H9 (cell line): Measurements from ENCODE around the gene TMEM233. TPM values are rescaled to one million over a fixed set of nuclear protein-coding genes. Genes with fewer than 3 reads are reported as not detected.

Experiments used
- DNase-seq: peaks from one replicate; pipeline ENCODE4 v3.0.0-alpha.2; 2017
- H2AFZ ChIP-seq: one replicate; pipeline ENCODE4 v1.6.1; 2013; ENCODE audit warnings: mild to moderate bottlenecking, low read length, control low read depth, moderate library complexity
- H2AK5ac ChIP-seq: 2 replicates; pipeline ENCODE4 v1.6.1; 2013; ENCODE audit warnings: low read length, control low read depth, mixed read lengths; ENCODE audit not compliant: insufficient read length
- H2BK120ac ChIP-seq: one replicate; pipeline ENCODE4 v1.6.1; 2013; ENCODE audit warnings: low read depth, mild to moderate bottlenecking, low read length, control low read depth, inconsistent platforms; ENCODE audit not compliant: poor library complexity, severe bottlenecking
- H2BK12ac ChIP-seq: 2 replicates; pipeline ENCODE4 v1.6.1; 2013; ENCODE audit warnings: low read length, control low read depth, mixed read lengths, low read depth; ENCODE audit not compliant: insufficient read length
- H2BK15ac ChIP-seq: 2 replicates; pipeline ENCODE4 v1.6.1; 2013; ENCODE audit warnings: low read depth, low read length, control low read depth
- H2BK20ac ChIP-seq: one replicate; pipeline ENCODE4 v1.6.1; 2013; ENCODE audit warnings: low read depth, mild to moderate bottlenecking, low read length, control low read depth, inconsistent platforms; ENCODE audit not compliant: poor library complexity, severe bottlenecking
- H2BK5ac ChIP-seq: 2 replicates; pipeline ENCODE4 v1.6.1; 2013; ENCODE audit warnings: low read length, control low read depth, mixed read lengths; ENCODE audit not compliant: insufficient read length
- H3K14ac ChIP-seq: 2 replicates; pipeline ENCODE4 v1.6.1; 2013; ENCODE audit warnings: low read length, control low read depth; ENCODE audit not compliant: insufficient read depth
- H3K18ac ChIP-seq: 2 replicates; pipeline ENCODE4 v1.6.1; 2013; ENCODE audit warnings: low read depth, mild to moderate bottlenecking, mixed read lengths, low read length, control low read depth; ENCODE audit not compliant: insufficient read length
- H3K23ac ChIP-seq: 2 replicates; pipeline ENCODE4 v1.6.1; 2013; ENCODE audit warnings: low read length, control low read depth, mixed read lengths, low read depth; ENCODE audit not compliant: insufficient read length
- H3K23me2 ChIP-seq: 2 replicates; pipeline ENCODE4 v1.6.1; 2013; ENCODE audit warnings: low read depth, mild to moderate bottlenecking, mixed read lengths, low read length, control low read depth; ENCODE audit not compliant: insufficient read length, poor library complexity, severe bottlenecking
- H3K27ac ChIP-seq: 2 replicates; pipeline ENCODE4 v1.5.1; 2013; ENCODE audit warnings: low read length, control low read depth, mixed read lengths, low read depth; ENCODE audit not compliant: insufficient read length
- H3K27me3 ChIP-seq: 2 replicates; pipeline ENCODE4 v1.6.1; 2013; ENCODE audit warnings: low read length, control low read depth, inconsistent platforms; ENCODE audit not compliant: insufficient read depth
- H3K4ac ChIP-seq: 2 replicates; pipeline ENCODE4 v1.6.1; 2013; ENCODE audit warnings: low read depth, mild to moderate bottlenecking, control low read depth, inconsistent platforms, low read length, moderate library complexity
- H3K4me1 ChIP-seq: 2 replicates; pipeline ENCODE4 v1.6.1; 2013; ENCODE audit warnings: low read length, control low read depth, inconsistent platforms; ENCODE audit not compliant: insufficient read depth
- H3K4me2 ChIP-seq: 2 replicates; pipeline ENCODE4 v1.6.1; 2013; ENCODE audit warnings: low read length, control low read depth, mixed read lengths; ENCODE audit not compliant: insufficient read length, insufficient read depth
- H3K56ac ChIP-seq: 2 replicates; pipeline ENCODE4 v1.6.1; 2013; ENCODE audit warnings: low read depth, mild to moderate bottlenecking, mixed read lengths, low read length, control low read depth; ENCODE audit not compliant: insufficient read length
- H3K79me1 ChIP-seq: 2 replicates; pipeline ENCODE4 v1.6.1; 2013; ENCODE audit warnings: low read depth, mild to moderate bottlenecking, moderate library complexity, low read length, control low read depth, inconsistent platforms; ENCODE audit not compliant: insufficient read depth, poor library complexity, severe bottlenecking
- H3K79me2 ChIP-seq: 2 replicates; pipeline ENCODE4 v1.6.1; 2013; ENCODE audit warnings: low read length, control low read depth, inconsistent platforms; ENCODE audit not compliant: insufficient read depth
- H3K9ac ChIP-seq: 2 replicates; pipeline ENCODE4 v1.6.1; 2013; ENCODE audit warnings: low read length, control low read depth, mixed read lengths; ENCODE audit not compliant: insufficient read length; ENCODE audit errors: extremely low read depth
- H3K9me3 ChIP-seq: one replicate; pipeline ENCODE4 v1.6.1; 2013; ENCODE audit warnings: low read depth, low read length, inconsistent platforms; ENCODE audit not compliant: control insufficient read depth
- H3T11ph ChIP-seq: one replicate; pipeline ENCODE4 v1.6.1; 2013; ENCODE audit warnings: mild to moderate bottlenecking, low read length, control low read depth, inconsistent platforms
- H4K20me1 ChIP-seq: one replicate; pipeline ENCODE4 v1.6.1; 2013; ENCODE audit not compliant: control insufficient read depth, insufficient read length, insufficient read depth
- H4K5ac ChIP-seq: 2 replicates; pipeline ENCODE4 v1.6.1; 2013; ENCODE audit warnings: low read depth, mild to moderate bottlenecking, mixed read lengths, low read length, control low read depth; ENCODE audit not compliant: insufficient read length
- H4K8ac ChIP-seq: replicated peaks from 2 replicates; pipeline ENCODE4 v1.6.1; 2013; ENCODE audit warnings: low read length, control low read depth, mixed read lengths, low read depth; ENCODE audit not compliant: insufficient read length
- H4K91ac ChIP-seq: 2 replicates; pipeline ENCODE4 v1.6.1; 2013; ENCODE audit warnings: low read depth, mild to moderate bottlenecking, moderate library complexity, mixed read lengths, low read length, control low read depth; ENCODE audit not compliant: insufficient read length
- H3K27ac Mint-ChIP-seq, 3 experiments: 2 replicates in 2 of 3; 3 replicates in 1 of 3; pipeline ENCODE4 v1.8.0; 2020 to 2021; ENCODE audit warnings: mixed read lengths in 3 of 3, mild to moderate bottlenecking in 1 of 3, moderate library complexity in 1 of 3
- H3K27me3 Mint-ChIP-seq: 2 replicates; pipeline ENCODE4 v1.8.0; 2021; ENCODE audit warnings: low read depth, mild to moderate bottlenecking, moderate library complexity, mixed read lengths
- H3K36me3 Mint-ChIP-seq, 3 experiments: 2 replicates in 2 of 3; 3 replicates in 1 of 3; pipeline ENCODE4 v1.8.0; 2020 to 2021; ENCODE audit warnings: low read depth in 3 of 3, mixed read lengths in 3 of 3; ENCODE audit not compliant: insufficient read depth in 1 of 3
- H3K4me1 Mint-ChIP-seq, 2 experiments: 2 replicates each; pipeline ENCODE4 v1.8.0; 2020; ENCODE audit warnings: mixed read lengths in 2 of 2
- H3K4me3 Mint-ChIP-seq, 2 experiments: 2 replicates in 1 of 2; 3 replicates in 1 of 2; pipeline ENCODE4 v1.8.0; 2020 to 2021; ENCODE audit warnings: mild to moderate bottlenecking in 2 of 2, mixed read lengths in 2 of 2, moderate library complexity in 1 of 2
- H3K9me3 Mint-ChIP-seq, 2 experiments: 2 replicates in 1 of 2; 3 replicates in 1 of 2; pipeline ENCODE4 v1.8.0; 2020; ENCODE audit warnings: mild to moderate bottlenecking in 2 of 2, mixed read lengths in 2 of 2, moderate library complexity in 1 of 2
- WGBS: extraction: QIAGEN DNeasy Blood & Tissue Kit; methylation state at CpG from one replicate; pipeline ENCODE4 v1.1.7; 2013; ENCODE audit warnings: missing lambda C conversion rate, low lambda C conversion rate, mixed read lengths; ENCODE audit not compliant: insufficient read length; ENCODE audit errors: extremely low coverage; 5-methylcytosine and 5-hydroxymethylcytosine counted together
- total RNA-seq: library from RNA; stranded (reverse); gene quantifications from 2 replicates; pipeline ENCODE4 v1.2.1, GENCODE V29; 2021
- TF ChIP-seq, protein P1 (sequence below): fragments of 200-600 bp; sonication (generic); conservative IDR thresholded peaks from 3 replicates; pipeline ENCODE4 v1.8.0; 2021; ENCODE audit warnings: antibody characterized with exemption, mild to moderate bottlenecking

Gene TMEM233
- total RNA-seq, 1 experiment from 2014 or later, result not detected

DNA sequence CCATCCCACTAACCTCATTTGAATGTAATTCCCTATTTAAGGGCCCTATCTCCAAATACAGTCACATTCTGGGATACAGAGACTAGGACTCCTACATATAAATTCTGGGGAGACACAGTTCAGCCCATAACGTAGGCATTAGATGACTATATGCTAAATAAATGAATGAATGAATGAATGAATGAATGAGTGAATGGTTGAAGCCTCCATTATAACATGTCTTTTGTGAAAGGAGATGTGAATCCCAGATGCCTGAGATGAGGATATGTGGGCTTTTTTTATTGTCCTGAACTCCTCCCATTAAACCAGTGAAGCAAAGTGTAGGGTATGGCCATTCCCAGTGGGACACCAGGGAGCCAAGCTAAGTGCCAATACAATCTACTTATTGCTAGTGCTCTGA lies 20.5 kb upstream of the TMEM233 start:
- Histone ChIP-seq H3K23me2 (no peaks in the 10 kb centered on the region), H3K27me3 (no peaks in the 10 kb centered on the region), H3K79me1 (no peaks in the 10 kb centered on the region), H2BK15ac (no peak overlapping the region), H2BK5ac (no peak overlapping the region), H3K79me2 (no peaks in the 10 kb centered on the region), H2AK5ac (no peak overlapping the region), H3K27ac (no peak overlapping the region), H3T11ph (no peak overlapping the region), H3K4ac (no peak overlapping the region), H3K4me1 (no peaks in the 10 kb centered on the region), H2AFZ (no peak overlapping the region), H3K4me2 (no peak overlapping the region), H3K14ac (no peak overlapping the region), H4K8ac (no peak overlapping the region), H3K9ac (no peak overlapping the region), H3K9me3 (no peaks in the 10 kb centered on the region), H2BK12ac (no peak overlapping the region), H3K23ac (no peak overlapping the region), H3K56ac (no peak overlapping the region), H4K91ac (no peak overlapping the region), H4K5ac (no peak overlapping the region), H2BK20ac (no peak overlapping the region), H4K20me1 (no peaks in the 10 kb centered on the region), H2BK120ac (no peak overlapping the region), H3K18ac (no peak overlapping the region)
- TF ChIP-seq, protein P1, sequence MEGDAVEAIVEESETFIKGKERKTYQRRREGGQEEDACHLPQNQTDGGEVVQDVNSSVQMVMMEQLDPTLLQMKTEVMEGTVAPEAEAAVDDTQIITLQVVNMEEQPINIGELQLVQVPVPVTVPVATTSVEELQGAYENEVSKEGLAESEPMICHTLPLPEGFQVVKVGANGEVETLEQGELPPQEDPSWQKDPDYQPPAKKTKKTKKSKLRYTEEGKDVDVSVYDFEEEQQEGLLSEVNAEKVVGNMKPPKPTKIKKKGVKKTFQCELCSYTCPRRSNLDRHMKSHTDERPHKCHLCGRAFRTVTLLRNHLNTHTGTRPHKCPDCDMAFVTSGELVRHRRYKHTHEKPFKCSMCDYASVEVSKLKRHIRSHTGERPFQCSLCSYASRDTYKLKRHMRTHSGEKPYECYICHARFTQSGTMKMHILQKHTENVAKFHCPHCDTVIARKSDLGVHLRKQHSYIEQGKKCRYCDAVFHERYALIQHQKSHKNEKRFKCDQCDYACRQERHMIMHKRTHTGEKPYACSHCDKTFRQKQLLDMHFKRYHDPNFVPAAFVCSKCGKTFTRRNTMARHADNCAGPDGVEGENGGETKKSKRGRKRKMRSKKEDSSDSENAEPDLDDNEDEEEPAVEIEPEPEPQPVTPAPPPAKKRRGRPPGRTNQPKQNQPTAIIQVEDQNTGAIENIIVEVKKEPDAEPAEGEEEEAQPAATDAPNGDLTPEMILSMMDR, result no peak
- Mint-ChIP-seq H3K27me3 (peaks cover 14% of the 10 kb centered on the region), H3K36me3 (no peaks in the 10 kb centered on the region), H3K9me3 (no peaks in the 10 kb centered on the region), H3K4me3 (no peak overlapping the region), H3K4me1 (no peaks in the 10 kb centered on the region), H3K27ac (no peak overlapping the region)
- no peak for DNase-seq
- no CpG with 5 or more reads among the region's 1 CpG for WGBS
